ENCODE measurements around the gene ARHGAP5.

The ARHGAP5 gene

DNA sequence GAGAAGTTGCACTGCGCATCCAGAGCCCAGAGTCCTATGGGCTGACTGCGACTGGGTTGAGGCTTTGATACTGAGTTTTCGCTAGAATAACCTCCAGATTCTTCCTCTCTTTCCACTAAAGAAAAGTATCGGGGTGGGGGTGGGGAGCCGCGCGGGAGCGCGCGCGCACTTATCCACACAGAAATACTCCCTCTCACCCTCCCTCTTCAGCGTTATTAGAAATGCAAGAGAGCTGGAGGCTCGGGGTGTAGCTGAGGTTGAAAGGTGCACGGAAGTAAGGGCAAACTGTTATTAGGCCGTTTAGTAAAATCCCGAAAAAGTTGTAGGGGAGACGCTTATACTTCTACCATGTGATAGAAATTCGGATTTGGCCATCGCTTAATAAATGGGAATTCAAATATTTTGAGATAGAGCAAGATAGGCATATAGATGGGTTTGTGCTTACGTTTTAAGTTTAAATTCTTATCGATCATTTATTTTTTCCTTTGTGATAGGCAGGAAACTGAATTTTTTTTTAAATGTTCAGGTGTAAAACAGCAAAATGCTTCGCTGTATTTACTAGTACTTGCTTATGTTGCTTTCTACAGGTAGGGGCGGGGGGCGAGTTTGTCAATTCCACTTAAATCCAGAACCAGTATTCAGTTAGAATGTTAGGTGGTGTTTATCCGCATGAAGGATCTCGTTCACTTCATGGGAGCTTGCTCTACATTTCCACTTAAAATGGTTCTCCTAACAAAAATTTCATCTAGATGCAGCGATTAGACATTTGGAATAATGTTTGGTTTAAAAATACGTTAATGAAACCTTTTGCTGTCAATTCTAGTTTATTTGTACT, 1.1 kb downstream of the ARHGAP5 start:
- H3K9me3 ChIP-seq (ENCODE audit: control insufficient read depth, low read depth, low read length): no peaks in the 10 kb centered on the region
- peak overlapping the region; percentile 6 for H3K27ac ChIP-seq (ENCODE audit: low read length)

DNA sequence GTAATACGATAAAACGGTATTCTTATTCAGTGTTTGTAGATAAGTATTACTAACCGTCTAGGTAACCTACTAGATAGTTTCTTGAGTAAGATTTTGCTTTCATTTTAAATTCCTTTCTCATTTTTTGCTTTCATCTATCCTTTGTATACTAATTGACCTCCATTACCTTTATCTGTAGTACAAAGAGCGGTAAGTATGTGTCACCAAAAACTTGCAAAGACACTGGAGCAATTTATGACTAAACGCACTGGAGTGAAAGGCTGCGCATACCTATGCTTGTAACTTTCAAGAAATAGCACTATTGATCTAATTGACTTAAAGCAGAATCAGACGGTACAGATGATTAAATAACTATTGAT, 1.7 kb downstream of the ARHGAP5 start:
- Histone ChIP-seq H3K36me3 (ENCODE audit: control insufficient read depth, low read depth, low read length) (no peaks in the 10 kb centered on the region), H3K9ac (ENCODE audit: low read length) (peak overlapping the region; percentile 89), H3K27ac (ENCODE audit: low read length) (no peak overlapping the region), H3K4me3 (ENCODE audit: low read length) (peak overlapping the region; percentile 94), H3K9me3 (ENCODE audit: control insufficient read depth, low read depth, low read length) (no peaks in the 10 kb centered on the region), H3K27me3 (ENCODE audit: control insufficient read depth, insufficient read depth, low read length) (peaks cover 4% of the 10 kb centered on the region), H3K4me1 (ENCODE audit: control insufficient read depth, low read depth, low read length) (peaks cover 29% of the 10 kb centered on the region)

More for the DNA sequence above, 1.1 kb downstream of the ARHGAP5 start:
- Histone ChIP-seq H3K27me3 (ENCODE audit: control insufficient read depth, insufficient read depth, low read length) (peaks cover 4% of the 10 kb centered on the region), H3K4me3 (ENCODE audit: low read length) (peak overlapping the region; percentile 94), H3K9ac (ENCODE audit: low read length) (peak overlapping the region; percentile 89), H3K36me3 (ENCODE audit: control insufficient read depth, low read depth, low read length) (no peaks in the 10 kb centered on the region), H3K4me1 (ENCODE audit: control insufficient read depth, low read depth, low read length) (peaks cover 29% of the 10 kb centered on the region)

DNA sequence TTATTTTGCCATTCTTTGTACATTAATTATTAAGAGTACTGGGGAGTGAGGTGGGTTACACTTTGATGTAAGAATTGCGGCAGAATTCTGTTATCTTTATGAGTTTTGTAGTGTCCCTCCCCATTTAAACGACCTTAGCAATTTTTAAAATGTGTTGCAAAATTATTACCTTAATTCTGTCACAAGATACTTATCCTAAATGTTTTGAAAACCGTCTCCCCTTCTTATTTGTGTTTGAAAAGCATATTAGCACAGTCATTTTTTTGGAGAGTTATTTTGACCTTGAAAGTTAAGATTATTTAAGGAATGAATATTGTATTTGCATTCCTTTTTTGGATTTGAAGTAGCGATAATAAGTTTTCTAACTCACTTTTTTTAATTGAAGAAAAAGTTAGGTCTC, 2.2 kb downstream of the ARHGAP5 start:
- H3K4me1 ChIP-seq (ENCODE audit: control insufficient read depth, low read depth, low read length): peaks cover 28% of the 10 kb centered on the region
- H3K9ac ChIP-seq (ENCODE audit: low read length): no peak overlapping the region
- H3K27me3 ChIP-seq (ENCODE audit: control insufficient read depth, insufficient read depth, low read length): peaks cover 4% of the 10 kb centered on the region
- no peak overlapping the region for H3K27ac ChIP-seq (ENCODE audit: low read length)
- H3K4me3 ChIP-seq (ENCODE audit: low read length): peak overlapping the region; percentile 94
- H3K36me3 ChIP-seq (ENCODE audit: control insufficient read depth, low read depth, low read length): no peaks in the 10 kb centered on the region
- no peaks in the 10 kb centered on the region for H3K9me3 ChIP-seq (ENCODE audit: control insufficient read depth, low read depth, low read length)

DNA sequence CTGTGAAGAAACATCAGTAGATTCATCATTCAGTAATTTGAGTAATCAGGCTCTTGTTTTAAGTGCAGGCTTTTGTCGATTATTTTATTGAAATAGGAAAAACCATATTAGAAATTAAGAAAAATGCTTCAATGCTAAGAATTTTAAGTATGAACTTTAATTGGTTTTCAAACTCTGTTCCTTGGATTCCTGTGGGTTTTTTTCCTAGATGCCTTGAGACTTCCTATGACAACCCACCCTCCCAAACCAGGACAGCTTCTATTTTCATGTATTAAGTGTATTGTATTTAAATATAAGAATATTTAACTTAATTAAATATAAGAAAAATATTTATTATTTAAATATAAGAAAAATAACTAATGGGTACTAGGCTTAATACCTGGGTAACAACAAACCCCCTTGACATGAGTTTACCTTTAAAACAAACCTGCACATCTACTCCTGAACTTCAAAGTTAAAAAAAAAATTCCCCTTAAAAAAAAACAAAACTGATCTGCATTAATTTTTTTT, 3.0 kb downstream of the ARHGAP5 start:
- no peaks in the 10 kb centered on the region for H3K9me3 ChIP-seq (ENCODE audit: control insufficient read depth, low read depth, low read length)
- H3K27ac ChIP-seq (ENCODE audit: low read length): no peak overlapping the region
- no peak overlapping the region for H3K4me3 ChIP-seq (ENCODE audit: low read length)
- H3K36me3 ChIP-seq (ENCODE audit: control insufficient read depth, low read depth, low read length): no peaks in the 10 kb centered on the region
- H3K27me3 ChIP-seq (ENCODE audit: control insufficient read depth, insufficient read depth, low read length): no peaks in the 10 kb centered on the region
- peaks cover 20% of the 10 kb centered on the region for H3K4me1 ChIP-seq (ENCODE audit: control insufficient read depth, low read depth, low read length)
- no peak overlapping the region for H3K9ac ChIP-seq (ENCODE audit: low read length)

DNA sequence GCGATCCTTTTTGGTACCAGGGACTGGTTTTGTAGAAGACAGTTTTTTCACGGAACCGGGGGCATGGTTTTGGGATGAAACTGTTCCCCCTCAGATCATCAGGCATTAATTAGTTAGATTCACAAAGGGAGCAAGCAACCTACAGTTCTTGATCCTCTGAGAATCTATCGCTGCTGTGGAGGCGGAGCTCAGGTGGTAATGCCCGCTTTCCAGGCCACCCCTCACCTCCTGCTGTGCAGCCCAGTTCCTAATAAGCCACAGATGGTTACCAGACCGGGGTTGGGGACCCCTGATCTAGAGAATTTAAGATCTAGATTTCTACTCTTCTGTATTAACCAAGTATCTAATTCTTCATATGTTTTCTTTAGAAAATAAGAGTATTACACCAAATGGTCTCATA, 4.8 kb downstream of the ARHGAP5 start:
- Histone ChIP-seq H3K27me3 (ENCODE audit: control insufficient read depth, insufficient read depth, low read length) (no peaks in the 10 kb centered on the region), H3K27ac (ENCODE audit: low read length) (no peak overlapping the region), H3K9me3 (ENCODE audit: control insufficient read depth, low read depth, low read length) (no peaks in the 10 kb centered on the region), H3K4me3 (ENCODE audit: low read length) (no peak overlapping the region), H3K9ac (ENCODE audit: low read length) (no peak overlapping the region), H3K4me1 (ENCODE audit: control insufficient read depth, low read depth, low read length) (peaks cover 27% of the 10 kb centered on the region), H3K36me3 (ENCODE audit: control insufficient read depth, low read depth, low read length) (no peaks in the 10 kb centered on the region)

DNA sequence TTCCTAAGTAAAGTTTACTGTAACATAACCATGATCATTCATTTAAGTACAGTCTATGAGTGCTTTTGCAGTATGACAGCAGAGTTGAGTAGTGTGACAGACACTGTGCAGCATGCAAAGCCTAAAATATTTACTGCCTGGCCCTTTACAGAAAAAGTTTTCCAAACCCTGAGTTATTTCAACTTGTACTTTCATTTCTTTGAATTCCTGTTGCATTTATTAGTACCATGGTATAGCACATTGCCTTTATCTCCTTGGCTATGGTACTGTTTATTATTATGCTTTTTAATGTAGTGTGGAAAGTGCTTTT, 6.2 kb downstream of the ARHGAP5 start:
- H3K4me1 ChIP-seq (ENCODE audit: control insufficient read depth, low read depth, low read length): peaks cover 40% of the 10 kb centered on the region

DNA sequence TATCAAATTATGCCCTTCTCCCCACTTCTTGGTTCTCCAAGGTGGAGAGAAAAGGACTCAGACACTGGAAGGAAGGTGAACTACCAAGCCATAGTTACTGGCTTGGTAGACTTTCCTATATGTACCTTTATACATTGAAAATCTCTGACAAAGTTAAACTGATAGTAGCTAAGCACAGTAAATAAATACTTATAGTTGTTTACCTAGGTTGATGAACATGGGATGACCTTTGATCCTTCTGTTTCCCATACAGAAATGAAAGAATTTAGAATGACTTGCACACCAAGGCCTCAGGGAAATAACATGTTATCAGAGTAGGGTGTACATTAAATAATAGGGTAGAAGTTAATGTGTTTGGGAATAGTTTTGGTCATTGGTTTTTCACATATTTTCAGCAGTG, 6.7 kb downstream of the ARHGAP5 start:
- Histone ChIP-seq H3K9me3 (ENCODE audit: control insufficient read depth, low read depth, low read length) (no peaks in the 10 kb centered on the region), H3K27ac (ENCODE audit: low read length) (no peak overlapping the region), H3K4me1 (ENCODE audit: control insufficient read depth, low read depth, low read length) (peaks cover 37% of the 10 kb centered on the region)

More for the DNA sequence above, 6.2 kb downstream of the ARHGAP5 start:
- H3K4me3 ChIP-seq (ENCODE audit: low read length): no peak overlapping the region
- H3K9me3 ChIP-seq (ENCODE audit: control insufficient read depth, low read depth, low read length): no peaks in the 10 kb centered on the region
- H3K27ac ChIP-seq (ENCODE audit: low read length): no peak overlapping the region
- no peaks in the 10 kb centered on the region for H3K27me3 ChIP-seq (ENCODE audit: control insufficient read depth, insufficient read depth, low read length)
- no peaks in the 10 kb centered on the region for H3K36me3 ChIP-seq (ENCODE audit: control insufficient read depth, low read depth, low read length)
- no peak overlapping the region for H3K9ac ChIP-seq (ENCODE audit: low read length)

DNA sequence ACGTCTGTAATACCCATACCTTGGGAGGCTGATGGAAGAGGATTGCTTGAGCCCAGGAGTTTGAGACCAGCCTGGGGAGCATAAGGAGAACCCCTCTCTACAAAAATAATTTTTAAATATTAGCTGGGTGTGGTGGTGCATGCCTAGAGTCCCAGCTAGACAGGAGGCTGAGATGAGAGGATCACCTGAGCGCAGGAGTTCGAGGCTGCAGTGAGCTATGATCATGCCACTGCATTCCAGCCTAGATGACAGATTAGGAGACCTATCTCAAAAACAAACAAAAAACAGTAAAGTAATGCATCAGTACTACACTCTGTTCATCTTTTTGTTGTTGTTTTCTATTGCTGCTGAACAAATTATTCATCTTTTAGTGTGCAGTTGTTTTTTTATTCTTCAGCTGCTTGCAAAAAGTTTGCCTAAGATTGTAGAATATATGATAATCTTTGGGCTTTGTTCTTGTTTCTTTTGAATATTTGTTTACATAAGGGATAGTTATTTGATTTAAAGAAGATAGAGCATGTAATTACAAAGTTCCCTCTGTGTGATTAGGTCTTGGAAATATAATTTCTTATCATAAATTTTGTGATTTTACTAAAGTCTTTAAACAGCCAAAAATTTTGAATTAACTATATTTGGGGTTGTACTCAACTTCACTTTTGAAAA, 8.2 kb downstream of the ARHGAP5 start:
- Histone ChIP-seq H3K27ac (ENCODE audit: low read length) (no peak overlapping the region), H3K27me3 (ENCODE audit: control insufficient read depth, insufficient read depth, low read length) (no peaks in the 10 kb centered on the region), H3K4me3 (ENCODE audit: low read length) (no peak overlapping the region), H3K9ac (ENCODE audit: low read length) (no peak overlapping the region), H3K9me3 (ENCODE audit: control insufficient read depth, low read depth, low read length) (no peaks in the 10 kb centered on the region), H3K4me1 (ENCODE audit: control insufficient read depth, low read depth, low read length) (peaks cover 31% of the 10 kb centered on the region), H3K36me3 (ENCODE audit: control insufficient read depth, low read depth, low read length) (peaks cover 3% of the 10 kb centered on the region)

More for the DNA sequence above, 6.7 kb downstream of the ARHGAP5 start:
- H3K4me3 ChIP-seq (ENCODE audit: low read length): no peak overlapping the region
- no peaks in the 10 kb centered on the region for H3K27me3 ChIP-seq (ENCODE audit: control insufficient read depth, insufficient read depth, low read length)
- no peaks in the 10 kb centered on the region for H3K36me3 ChIP-seq (ENCODE audit: control insufficient read depth, low read depth, low read length)
- no peak overlapping the region for H3K9ac ChIP-seq (ENCODE audit: low read length)

DNA sequence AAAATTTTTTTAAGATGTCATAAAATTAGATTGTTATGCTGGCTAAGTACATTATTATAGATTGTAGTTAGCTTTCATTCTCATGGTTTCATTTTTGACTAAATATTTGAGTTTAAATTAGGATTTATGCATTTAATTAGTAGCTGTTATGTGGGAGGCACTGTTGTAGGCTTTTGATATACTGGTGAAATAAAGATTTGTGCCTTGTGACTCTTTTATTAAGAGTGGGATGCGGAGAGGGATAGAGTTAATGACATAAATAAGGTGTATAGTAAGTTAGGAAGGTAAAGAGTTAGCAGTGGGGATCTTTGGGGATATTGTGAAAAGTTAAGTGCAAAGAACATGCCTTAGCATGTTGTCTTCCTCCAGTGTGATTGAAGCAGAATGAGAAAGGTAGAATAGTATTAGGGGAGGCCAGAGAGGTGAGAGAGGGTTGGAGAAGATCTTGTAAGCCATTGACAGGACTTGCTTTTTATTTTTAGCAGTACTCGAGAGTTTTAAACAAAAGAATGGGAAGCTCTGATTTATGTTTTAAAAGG, 8.8 kb downstream of the ARHGAP5 start:
- Histone ChIP-seq H3K36me3 (ENCODE audit: control insufficient read depth, low read depth, low read length) (peaks cover 9% of the 10 kb centered on the region), H3K27me3 (ENCODE audit: control insufficient read depth, insufficient read depth, low read length) (no peaks in the 10 kb centered on the region), H3K4me1 (ENCODE audit: control insufficient read depth, low read depth, low read length) (peaks cover 31% of the 10 kb centered on the region), H3K9ac (ENCODE audit: low read length) (no peak overlapping the region), H3K4me3 (ENCODE audit: low read length) (no peak overlapping the region), H3K9me3 (ENCODE audit: control insufficient read depth, low read depth, low read length) (no peaks in the 10 kb centered on the region), H3K27ac (ENCODE audit: low read length) (peak overlapping the region; percentile 39)

DNA sequence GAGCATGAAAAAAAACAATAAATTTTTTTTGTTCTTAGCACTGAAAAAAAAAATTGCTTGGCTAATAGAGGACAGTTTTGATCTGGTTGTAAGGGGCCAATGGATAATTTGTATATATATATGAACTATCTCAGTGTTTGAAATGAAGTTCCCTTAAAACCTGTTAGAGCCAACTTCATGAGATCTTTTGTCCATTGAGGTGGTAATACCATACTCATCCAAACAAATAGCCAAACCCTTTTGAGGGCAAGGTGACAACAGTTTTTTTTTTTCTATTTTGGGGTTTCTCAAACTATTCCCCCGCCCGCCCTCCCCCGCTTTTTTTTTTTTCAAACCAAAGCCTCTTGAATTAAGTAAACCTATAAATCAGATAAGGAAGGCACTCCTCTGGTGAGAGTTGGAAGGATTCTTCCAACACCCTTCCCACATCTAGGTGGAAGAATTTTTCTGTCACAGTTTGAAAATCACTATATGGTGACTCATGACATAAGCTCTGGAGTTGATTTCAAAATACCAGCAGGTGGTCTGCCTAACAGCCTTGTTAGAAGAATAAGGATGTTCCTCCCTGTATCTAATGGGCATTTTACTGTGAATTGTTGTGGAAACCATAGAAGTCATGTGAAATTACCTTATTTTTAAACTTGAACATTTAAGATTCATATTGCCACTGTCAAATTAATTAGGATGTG, 10.2 kb downstream of the ARHGAP5 start:
- Histone ChIP-seq H3K4me1 (ENCODE audit: control insufficient read depth, low read depth, low read length) (peaks cover 22% of the 10 kb centered on the region), H3K27ac (ENCODE audit: low read length) (no peak overlapping the region)

DNA sequence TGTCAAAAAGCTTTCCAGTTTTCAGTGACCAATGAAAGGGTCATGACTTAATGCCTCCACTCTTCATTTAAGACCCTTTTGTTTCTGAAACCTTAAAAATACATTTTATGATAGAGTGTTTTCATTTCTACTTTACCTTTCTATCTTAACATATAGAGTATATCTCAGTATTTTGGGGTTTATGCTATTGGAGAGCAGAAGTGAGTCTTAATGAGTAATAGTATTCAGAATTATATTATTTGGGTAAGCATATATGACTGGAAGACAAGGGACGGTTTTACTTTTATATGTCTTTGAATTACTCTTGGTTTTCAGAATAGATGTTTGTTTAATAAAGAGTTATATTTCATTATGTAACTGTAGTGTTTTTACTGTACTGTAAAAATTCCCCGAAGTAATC, 10.8 kb downstream of the ARHGAP5 start:
- H3K27me3 ChIP-seq (ENCODE audit: control insufficient read depth, insufficient read depth, low read length): no peaks in the 10 kb centered on the region
- no peak overlapping the region for H3K27ac ChIP-seq (ENCODE audit: low read length)
- H3K36me3 ChIP-seq (ENCODE audit: control insufficient read depth, low read depth, low read length): peaks cover 26% of the 10 kb centered on the region
- peaks cover 22% of the 10 kb centered on the region for H3K4me1 ChIP-seq (ENCODE audit: control insufficient read depth, low read depth, low read length)
- H3K4me3 ChIP-seq (ENCODE audit: low read length): no peak overlapping the region
- H3K9me3 ChIP-seq (ENCODE audit: control insufficient read depth, low read depth, low read length): no peaks in the 10 kb centered on the region
- no peak overlapping the region for H3K9ac ChIP-seq (ENCODE audit: low read length)

More for the DNA sequence above, 10.2 kb downstream of the ARHGAP5 start:
- Histone ChIP-seq H3K36me3 (ENCODE audit: control insufficient read depth, low read depth, low read length) (peaks cover 21% of the 10 kb centered on the region), H3K9me3 (ENCODE audit: control insufficient read depth, low read depth, low read length) (no peaks in the 10 kb centered on the region), H3K9ac (ENCODE audit: low read length) (no peak overlapping the region), H3K4me3 (ENCODE audit: low read length) (no peak overlapping the region), H3K27me3 (ENCODE audit: control insufficient read depth, insufficient read depth, low read length) (no peaks in the 10 kb centered on the region)
